ENCODE results near the gene TNIP2. TPM values are rescaled to one million over a fixed set of nuclear protein-coding genes. Genes with fewer than 3 reads are reported as not detected.
"Not testable (repeated sequence)": the region's sequence is repeated elsewhere in the genome, so short reads cannot be mapped to it uniquely, and the experiment has no call there.

The TNIP2 gene
- total RNA-seq, 4 donors from 2014 or later, result 27.6 to 50.0 (median 36.1) TPM

DNA sequence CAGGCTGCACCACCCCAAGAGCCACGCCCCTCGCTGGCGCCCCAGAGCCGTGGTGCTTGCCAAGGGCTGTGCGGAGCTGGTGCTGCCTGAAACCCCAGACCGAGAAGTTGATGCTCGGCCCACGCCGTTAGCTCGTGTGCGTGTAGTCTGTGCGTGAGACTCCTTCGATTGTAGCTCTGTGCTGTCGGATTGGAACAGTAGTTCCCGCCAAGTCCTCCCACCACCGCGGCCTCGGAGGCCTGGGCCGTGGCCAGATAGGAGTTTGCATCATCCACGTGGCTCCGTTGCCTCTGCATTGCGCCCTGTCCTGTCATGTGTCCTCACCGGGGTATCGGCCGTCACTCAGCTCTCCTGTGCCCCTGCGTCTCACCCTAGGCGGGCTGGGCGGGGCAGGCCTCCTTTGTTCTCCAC, 24.2 kb downstream of the TNIP2 start:
- H3K4me3 ChIP-seq, result no peak overlapping the region
- H3K27me3 ChIP-seq, result no peaks in the 10 kb centered on the region
- no peaks in the 10 kb centered on the region for H3K36me3 ChIP-seq
- H3K4me1 ChIP-seq, result no peaks in the 10 kb centered on the region
- no peak for TF ChIP-seq POLR2A (IDR thresholded peaks at IDR 0.05)
- DNase-seq, result peak in 1 of 2 donors; percentile 39
- no peak overlapping the region for H3K27ac ChIP-seq
- intact Hi-C loops (cut with DNase I; ENCODE audit: low total_unique reads), result no loop called here
- peaks cover 0 to 3% of the 10 kb centered on the region in 2 donors for H3K9me3 ChIP-seq

DNA sequence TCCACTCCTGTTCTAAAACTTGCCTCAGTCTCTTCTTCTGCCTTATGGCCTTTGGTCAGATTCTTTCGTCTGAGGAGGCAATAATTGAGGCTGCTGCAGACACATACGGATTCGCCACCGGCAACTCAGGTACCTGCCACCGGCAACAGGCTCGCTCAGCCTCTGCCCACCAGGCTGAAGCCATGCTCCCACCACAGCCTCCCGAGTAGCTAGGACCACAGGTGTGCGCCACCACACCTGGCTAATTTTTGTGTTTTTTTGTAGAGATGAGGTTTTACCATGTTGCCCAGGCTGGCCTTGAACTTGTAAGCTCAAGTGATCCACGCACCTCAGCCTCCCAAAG, 26.6 kb downstream of the TNIP2 start:
- no peak for DNase-seq

DNA sequence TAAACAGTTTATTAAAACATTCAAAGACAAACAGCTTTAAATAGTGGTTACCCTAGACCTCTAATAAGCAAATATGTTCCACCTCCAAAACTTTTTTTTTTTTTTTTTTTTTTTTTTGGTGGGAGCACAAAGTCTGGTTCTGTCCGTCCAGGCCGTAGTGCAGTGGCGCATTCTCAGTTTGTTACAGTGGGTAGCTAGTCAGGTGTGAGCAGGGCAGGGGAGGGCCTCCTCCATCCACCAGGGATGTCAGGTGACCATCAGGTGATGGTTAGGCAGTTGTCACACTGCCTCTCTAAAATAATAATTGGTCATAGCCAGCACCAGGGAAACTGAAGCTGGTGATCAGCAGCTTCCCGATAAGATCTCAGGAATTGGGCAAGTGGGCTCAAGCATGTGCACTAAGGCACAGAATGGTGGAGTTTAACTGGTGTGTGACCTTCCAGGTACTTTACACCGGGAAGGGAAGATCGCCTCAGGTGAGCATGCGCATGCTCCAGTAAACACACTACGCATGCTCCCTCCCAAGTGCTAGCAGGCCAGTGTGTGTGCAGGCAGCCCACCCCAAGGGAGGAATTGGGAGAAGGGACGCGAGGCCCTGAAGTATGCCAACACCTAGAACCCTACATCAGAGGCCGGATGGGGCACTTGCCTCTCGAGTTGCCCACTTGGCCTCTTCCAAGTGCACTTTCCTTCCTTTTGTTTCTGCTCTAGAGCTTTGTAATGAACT, 27.2 kb downstream of the TNIP2 start:
- Histone ChIP-seq H3K27me3 (no peaks in the 10 kb centered on the region), H3K4me3 (no peak overlapping the region), H3K9me3 (no peaks in the 10 kb centered on the region), H3K4me1 (no peaks in the 10 kb centered on the region), H3K27ac (no peak overlapping the region), H3K36me3 (no peaks in the 10 kb centered on the region)
- no peak for TF ChIP-seq POLR2A (IDR thresholded peaks at IDR 0.05)
- TF ChIP-seq, protein P1, sequence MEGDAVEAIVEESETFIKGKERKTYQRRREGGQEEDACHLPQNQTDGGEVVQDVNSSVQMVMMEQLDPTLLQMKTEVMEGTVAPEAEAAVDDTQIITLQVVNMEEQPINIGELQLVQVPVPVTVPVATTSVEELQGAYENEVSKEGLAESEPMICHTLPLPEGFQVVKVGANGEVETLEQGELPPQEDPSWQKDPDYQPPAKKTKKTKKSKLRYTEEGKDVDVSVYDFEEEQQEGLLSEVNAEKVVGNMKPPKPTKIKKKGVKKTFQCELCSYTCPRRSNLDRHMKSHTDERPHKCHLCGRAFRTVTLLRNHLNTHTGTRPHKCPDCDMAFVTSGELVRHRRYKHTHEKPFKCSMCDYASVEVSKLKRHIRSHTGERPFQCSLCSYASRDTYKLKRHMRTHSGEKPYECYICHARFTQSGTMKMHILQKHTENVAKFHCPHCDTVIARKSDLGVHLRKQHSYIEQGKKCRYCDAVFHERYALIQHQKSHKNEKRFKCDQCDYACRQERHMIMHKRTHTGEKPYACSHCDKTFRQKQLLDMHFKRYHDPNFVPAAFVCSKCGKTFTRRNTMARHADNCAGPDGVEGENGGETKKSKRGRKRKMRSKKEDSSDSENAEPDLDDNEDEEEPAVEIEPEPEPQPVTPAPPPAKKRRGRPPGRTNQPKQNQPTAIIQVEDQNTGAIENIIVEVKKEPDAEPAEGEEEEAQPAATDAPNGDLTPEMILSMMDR (IDR thresholded peaks at IDR 0.05), result no peak
- no peak for DNase-seq
- intact Hi-C loops (cut with DNase I; ENCODE audit: low total_unique reads), result no loop called here

More for the DNA sequence above, 26.6 kb downstream of the TNIP2 start:
- no peaks in the 10 kb centered on the region for H3K36me3 ChIP-seq
- no peaks in the 10 kb centered on the region for H3K9me3 ChIP-seq
- TF ChIP-seq, protein P1 (IDR thresholded peaks at IDR 0.05), result no peak
- TF ChIP-seq POLR2A (IDR thresholded peaks at IDR 0.05), result no peak
- no peak overlapping the region for H3K27ac ChIP-seq
- H3K27me3 ChIP-seq, result no peaks in the 10 kb centered on the region
- H3K4me3 ChIP-seq, result no peak overlapping the region
- no peaks in the 10 kb centered on the region for H3K4me1 ChIP-seq
- intact Hi-C loops (cut with DNase I; ENCODE audit: low total_unique reads), result no loop called here

DNA sequence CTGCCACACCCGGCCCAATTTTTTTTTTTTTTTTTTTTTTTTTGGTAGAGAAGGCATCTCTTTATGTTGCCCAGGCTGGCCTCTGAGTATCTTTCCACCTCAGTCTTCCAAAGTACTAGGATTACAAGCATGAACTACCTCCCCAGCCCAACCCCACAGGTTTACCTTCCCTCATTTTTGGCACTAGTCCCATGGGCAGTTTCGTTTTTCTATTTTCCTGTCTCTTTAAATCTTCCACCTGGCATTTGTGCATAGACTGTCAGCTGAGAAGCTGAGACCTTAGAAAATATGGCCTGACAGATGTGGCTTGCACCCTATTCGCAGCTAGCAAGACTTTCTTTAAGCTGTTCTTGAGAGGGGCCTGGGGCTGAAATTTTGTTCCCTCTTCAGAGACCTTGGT, 27.9 kb downstream of the TNIP2 start:
- intact Hi-C loops (cut with DNase I; ENCODE audit: low total_unique reads), result no loop called here
- no peaks in the 10 kb centered on the region for H3K36me3 ChIP-seq

DNA sequence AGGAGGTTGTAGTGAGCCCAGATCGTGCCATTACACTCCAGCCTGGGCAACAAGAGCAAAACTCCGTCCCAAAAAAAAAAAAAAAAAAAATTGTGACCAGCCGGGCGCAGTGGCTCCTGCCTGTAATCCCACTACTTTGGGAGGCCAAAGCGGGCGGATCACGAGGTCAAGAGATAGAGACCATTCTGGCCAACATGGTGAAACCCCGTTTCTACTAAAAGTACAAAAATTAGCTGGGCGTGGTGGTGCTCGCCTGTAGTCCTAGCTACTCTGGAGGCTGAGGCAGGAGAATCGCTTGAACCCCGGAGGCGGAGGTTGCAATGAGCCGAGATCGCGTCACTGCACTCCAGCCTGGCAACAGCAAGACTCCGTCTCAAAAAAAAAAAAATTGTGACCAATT, 29.3 kb downstream of the TNIP2 start:
- H3K27me3 ChIP-seq; H3K4me3 ChIP-seq; DNase-seq; H3K36me3 ChIP-seq; H3K27ac ChIP-seq; H3K9me3 ChIP-seq; H3K4me1 ChIP-seq; intact Hi-C loops (cut with DNase I; ENCODE audit: low total_unique reads): not testable (repeated sequence)

More for the DNA sequence above, 27.9 kb downstream of the TNIP2 start:
- no peak overlapping the region for H3K4me3 ChIP-seq
- no peaks in the 10 kb centered on the region for H3K27me3 ChIP-seq
- H3K9me3 ChIP-seq, result no peaks in the 10 kb centered on the region
- TF ChIP-seq, protein P1 (IDR thresholded peaks at IDR 0.05), result no peak
- TF ChIP-seq POLR2A (IDR thresholded peaks at IDR 0.05), result no peak
- H3K27ac ChIP-seq, result no peak overlapping the region
- no peak for DNase-seq
- no peaks in the 10 kb centered on the region for H3K4me1 ChIP-seq

DNA sequence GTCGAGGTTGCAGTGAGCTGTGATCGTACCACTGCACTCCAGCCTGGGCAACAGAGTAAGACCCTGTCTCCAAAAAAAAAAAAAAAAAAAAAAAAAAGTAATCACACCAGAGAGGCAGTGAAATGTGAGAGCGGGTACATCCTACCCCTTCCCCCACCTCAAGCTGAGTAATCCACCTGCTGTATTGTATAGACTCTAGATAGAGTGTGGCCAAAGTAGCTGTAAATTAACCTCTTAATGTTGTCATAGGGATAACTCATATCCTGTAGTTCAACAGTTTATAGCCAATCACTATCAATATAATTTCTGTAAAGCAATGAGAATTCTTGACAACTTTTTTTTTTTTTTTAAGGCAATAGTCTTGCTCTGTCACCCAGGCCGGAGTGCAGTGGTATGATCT, 30.8 kb downstream of the TNIP2 start:
- no peak overlapping the region for H3K4me3 ChIP-seq
- TF ChIP-seq POLR2A (IDR thresholded peaks at IDR 0.05), result no peak
- TF ChIP-seq, protein P1 (IDR thresholded peaks at IDR 0.05), result no peak
- H3K36me3 ChIP-seq, result no peaks in the 10 kb centered on the region
- no peaks in the 10 kb centered on the region for H3K9me3 ChIP-seq
- no peak overlapping the region for H3K27ac ChIP-seq
- H3K27me3 ChIP-seq, result no peaks in the 10 kb centered on the region
- intact Hi-C loops (cut with DNase I; ENCODE audit: low total_unique reads), result no loop called here
- no peak for DNase-seq
- H3K4me1 ChIP-seq, result no peaks in the 10 kb centered on the region

Measured in uterus (tissue), 4 donors.